Neural cell (in vitro differentiated cells): ENCODE measurements around the gene NEDD9. TPM values are rescaled to one million over a fixed set of nuclear protein-coding genes. Genes with fewer than 3 reads are reported as not detected.

Experiments
- H2AFZ ChIP-seq: fragments of 200-600, 300-800 bp; sonication (generic), shearing (Covaris generic); 2 replicates; pipeline ENCODE4 v1.6.0; 2014; ENCODE audit warnings: low read depth, mild to moderate bottlenecking, antibody characterized with exemption, low read length, moderate library complexity
- H3F3A ChIP-seq: fragments of 200-600 bp; shearing (Covaris generic); 2 replicates; pipeline ENCODE4 v1.6.1; 2016; ENCODE audit warnings: mild to moderate bottlenecking, moderate library complexity, mixed read lengths, antibody characterized with exemption, low read length; ENCODE audit not compliant: insufficient read depth, poor library complexity, severe bottlenecking
- H3K27ac ChIP-seq: fragments of 200-600, 300-800 bp; sonication (generic), shearing (Covaris generic); 2 replicates; pipeline ENCODE4 v1.5.1; 2014; ENCODE audit warnings: mild to moderate bottlenecking, low read length, moderate library complexity
- H3K27me3 ChIP-seq: fragments of 300-800, 200-600 bp; sonication (generic), shearing (Covaris generic); 2 replicates; pipeline ENCODE4 v1.6.0; 2014; ENCODE audit warnings: mild to moderate bottlenecking, low read depth, low read length, moderate library complexity; ENCODE audit not compliant: insufficient read depth
- H3K36me3 ChIP-seq: fragments of 300-800, 200-600 bp; sonication (generic), shearing (Covaris generic); 2 replicates; pipeline ENCODE4 v1.5.1; 2014; ENCODE audit warnings: mild to moderate bottlenecking, antibody characterized with exemption, low read length, moderate library complexity; ENCODE audit not compliant: insufficient read depth
- H3K4me2 ChIP-seq: fragments of 300-800, 200-600 bp; sonication (generic), shearing (Covaris generic); 2 replicates; pipeline ENCODE4 v1.6.0; 2014; ENCODE audit warnings: mild to moderate bottlenecking, low read length
- H3K4me3 ChIP-seq: fragments of 300-800, 200-600 bp; sonication (generic), shearing (Covaris generic); 2 replicates; pipeline ENCODE4 v1.5.1; 2014; ENCODE audit warnings: mild to moderate bottlenecking, low read length, moderate library complexity
- H3K79me2 ChIP-seq: fragments of 200-600 bp; shearing (Covaris generic); replicated peaks from 2 replicates; pipeline ENCODE4 v1.6.0; 2014; ENCODE audit warnings: mild to moderate bottlenecking, low read length, moderate library complexity; ENCODE audit not compliant: insufficient read depth
- H3K9ac ChIP-seq: fragments of 300-800, 200-600 bp; sonication (generic), shearing (Covaris generic); 2 replicates; pipeline ENCODE4 v1.6.1; 2016; ENCODE audit warnings: mild to moderate bottlenecking, low read length, mixed read lengths
- H3K9me2 ChIP-seq: fragments of 200-600 bp; shearing (Covaris generic); 2 replicates; pipeline ENCODE4 v1.6.1; 2016; ENCODE audit warnings: mild to moderate bottlenecking, low read length, mixed read lengths; ENCODE audit not compliant: insufficient read depth
- H3K9me3 ChIP-seq: fragments of 200-600, 300-800 bp; sonication (generic), shearing (Covaris generic); 2 replicates; pipeline ENCODE4 v1.6.1; 2016; ENCODE audit warnings: mild to moderate bottlenecking, mixed run types, low read length, moderate library complexity, mixed read lengths
- H4K20me1 ChIP-seq: fragments of 200-600 bp; shearing (Covaris generic); 2 replicates; pipeline ENCODE4 v1.6.1; 2016; ENCODE audit warnings: mild to moderate bottlenecking, mixed run types; ENCODE audit not compliant: insufficient read depth
- CTCF ChIP-seq: fragments of 450-650 bp; IDR thresholded peaks from 2 replicates; pipeline ENCODE4 v1.5.1; 2014; ENCODE audit warnings: antibody characterized with exemption, mild to moderate bottlenecking, moderate library complexity; ENCODE audit not compliant: poor library complexity, severe bottlenecking
- EP300 ChIP-seq: fragments of 450-650 bp; conservative IDR thresholded peaks from 2 replicates; pipeline ENCODE4 v1.6.1; 2014; ENCODE audit warnings: antibody characterized with exemption, mild to moderate bottlenecking, moderate library complexity; ENCODE audit not compliant: poor library complexity, severe bottlenecking
- EZH2 ChIP-seq: fragments of 200-600, 300-800 bp; shearing (Covaris generic), sonication (generic); IDR thresholded peaks from 2 replicates; pipeline ENCODE4 v1.6.1; 2014; ENCODE audit warnings: antibody characterized with exemption, low read length, borderline replicate concordance, mild to moderate bottlenecking; ENCODE audit not compliant: insufficient read depth, poor library complexity, severe bottlenecking
- MXI1 ChIP-seq: fragments of 450-650 bp; conservative IDR thresholded peaks from 2 replicates; pipeline ENCODE4 v1.6.1; 2014; ENCODE audit warnings: antibody characterized with exemption, mild to moderate bottlenecking; ENCODE audit not compliant: poor library complexity, severe bottlenecking
- POLR2AphosphoS5 ChIP-seq: IDR thresholded peaks from 2 replicates; pipeline ENCODE4 v1.6.1; 2012
- RAD21 ChIP-seq: fragments of 450-650 bp; conservative IDR thresholded peaks from 2 replicates; pipeline ENCODE4 v1.6.1; 2014; ENCODE audit warnings: antibody characterized with exemption, mild to moderate bottlenecking, moderate library complexity
- REST ChIP-seq: IDR thresholded peaks from 2 replicates; pipeline ENCODE4 v1.6.1; 2012; ENCODE audit warnings: borderline replicate concordance
- SMC3 ChIP-seq: fragments of 450-650 bp; conservative IDR thresholded peaks from 2 replicates; pipeline ENCODE4 v1.6.1; 2014; ENCODE audit warnings: antibody characterized with exemption, mild to moderate bottlenecking, moderate library complexity; ENCODE audit not compliant: poor library complexity
- TAF1 ChIP-seq: IDR thresholded peaks from 2 replicates; pipeline ENCODE4 v1.6.1; 2012; ENCODE audit warnings: low read depth
- polyA plus RNA-seq: library from polyadenylated mRNA; depleted of rRNA; stranded (reverse); fragments of >200 nt; gene quantifications from 2 replicates; pipeline ENCODE4 v1.2.3, GENCODE V29; 2014

The NEDD9 gene
- polyA plus RNA-seq, 1 donor from 2014 or later, result 0.11 TPM

GRCh38 chr6:11270030-11271027, 37.9 kb upstream of the NEDD9 start:
- TF ChIP-seq EP300 (no peak), EZH2 (no peak), CTCF (no peak)
- Histone ChIP-seq H3K27ac (no peak overlapping the region), H3K4me3 (no peak overlapping the region), H3K36me3 (no peaks in the 10 kb centered on the region), H3K9ac (no peak overlapping the region), H3F3A (no peaks in the 10 kb centered on the region), H3K9me3 (no peaks in the 10 kb centered on the region), H3K27me3 (no peaks in the 10 kb centered on the region), H2AFZ (no peak overlapping the region), H3K4me2 (no peak overlapping the region), H3K9me2 (no peaks in the 10 kb centered on the region), H3K79me2 (no peaks in the 10 kb centered on the region), H4K20me1 (no peaks in the 10 kb centered on the region)

- no peaks in the 10 kb centered on the region for H3K9me2 ChIP-seq
- no peak overlapping the region for H3K9ac ChIP-seq
- no peak overlapping the region for H3K4me3 ChIP-seq
- H3K27ac ChIP-seq, result no peak overlapping the region
- no peaks in the 10 kb centered on the region for H4K20me1 ChIP-seq
- TF ChIP-seq POLR2AphosphoS5 (no peak), RAD21 (no peak), EP300 (no peak), REST (no peak), EZH2 (no peak), MXI1 (no peak), SMC3 (no peak), CTCF (no peak), TAF1 (no peak)
- no peaks in the 10 kb centered on the region for H3K9me3 ChIP-seq
- no peaks in the 10 kb centered on the region for H3K36me3 ChIP-seq
- H3K4me2 ChIP-seq, result no peak overlapping the region
- no peak overlapping the region for H2AFZ ChIP-seq
- no peaks in the 10 kb centered on the region for H3F3A ChIP-seq
- no peaks in the 10 kb centered on the region for H3K27me3 ChIP-seq
- H3K79me2 ChIP-seq, result no peaks in the 10 kb centered on the region
Measured at GRCh38 chr6:11268978-11269377, 36.5 kb upstream of the NEDD9 start.
